ENCODE results near the gene CCR5.
"Not testable (repeated sequence)": the region's sequence is repeated elsewhere in the genome, so short reads cannot be mapped to it uniquely, and the experiment has no call there.

Gene CCR5

DNA sequence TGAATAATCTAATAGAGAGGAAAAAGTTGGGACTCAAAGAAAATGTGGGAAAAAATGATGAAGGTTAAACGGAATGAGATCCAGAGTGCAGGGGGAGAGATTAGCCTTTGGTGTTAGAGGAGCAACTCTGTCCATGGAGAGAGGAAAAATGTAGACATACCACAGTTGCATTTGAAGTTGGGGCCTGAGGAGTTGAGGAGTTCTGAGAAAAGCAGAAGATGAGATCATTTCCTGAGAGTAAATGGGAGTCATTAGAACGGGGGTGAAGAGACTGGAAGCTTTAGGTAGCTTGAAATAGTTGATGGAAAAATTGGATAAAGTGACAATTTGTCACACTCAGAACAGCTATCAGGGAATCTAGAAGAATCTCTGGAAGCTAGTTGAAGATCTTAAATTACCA is 28.8 kb downstream of the CCR5 start:
- no peak for DNase-seq (ENCODE audit: extremely low read depth, low read depth)

DNA sequence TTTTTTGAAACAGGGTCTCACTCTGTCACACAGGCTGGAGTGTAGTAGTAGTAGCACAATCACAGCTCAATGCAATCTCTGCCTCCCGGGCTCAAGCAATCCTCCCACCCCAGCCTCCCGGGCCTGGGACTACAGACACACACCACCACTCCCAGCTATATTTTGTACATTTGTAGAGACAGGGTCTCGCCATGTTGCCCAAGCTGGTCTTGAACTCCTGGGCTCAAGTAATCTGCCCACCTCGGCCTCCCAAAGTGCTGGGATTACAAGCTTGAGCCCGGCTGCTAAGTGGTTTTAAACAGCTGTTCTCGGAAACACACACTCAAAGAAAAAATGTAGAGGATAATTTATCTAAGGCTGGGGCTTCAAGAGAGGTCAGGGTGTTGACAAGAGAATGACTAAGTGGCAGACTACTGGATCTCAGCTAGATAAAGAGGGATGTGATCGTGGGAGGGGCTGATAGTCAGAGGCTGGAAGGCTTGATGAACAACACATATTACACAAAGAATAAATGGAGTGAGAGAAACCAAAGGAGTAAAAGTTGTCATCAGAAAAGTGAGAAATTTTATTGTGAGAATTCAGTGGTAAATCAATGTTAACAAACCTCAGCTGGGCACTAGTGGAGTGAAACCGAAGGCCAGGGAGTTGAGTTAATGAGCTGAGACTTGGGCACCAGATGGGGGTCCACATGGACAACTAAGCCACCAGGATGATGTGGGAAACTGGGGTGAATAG is 29.4 kb downstream of the CCR5 start:
- H3K4me3 ChIP-seq (replicated peaks; ENCODE audit: low read depth, low read length): no peak overlapping the region

More for the DNA sequence above, 28.8 kb downstream of the CCR5 start:
- TF ChIP-seq, protein P1, sequence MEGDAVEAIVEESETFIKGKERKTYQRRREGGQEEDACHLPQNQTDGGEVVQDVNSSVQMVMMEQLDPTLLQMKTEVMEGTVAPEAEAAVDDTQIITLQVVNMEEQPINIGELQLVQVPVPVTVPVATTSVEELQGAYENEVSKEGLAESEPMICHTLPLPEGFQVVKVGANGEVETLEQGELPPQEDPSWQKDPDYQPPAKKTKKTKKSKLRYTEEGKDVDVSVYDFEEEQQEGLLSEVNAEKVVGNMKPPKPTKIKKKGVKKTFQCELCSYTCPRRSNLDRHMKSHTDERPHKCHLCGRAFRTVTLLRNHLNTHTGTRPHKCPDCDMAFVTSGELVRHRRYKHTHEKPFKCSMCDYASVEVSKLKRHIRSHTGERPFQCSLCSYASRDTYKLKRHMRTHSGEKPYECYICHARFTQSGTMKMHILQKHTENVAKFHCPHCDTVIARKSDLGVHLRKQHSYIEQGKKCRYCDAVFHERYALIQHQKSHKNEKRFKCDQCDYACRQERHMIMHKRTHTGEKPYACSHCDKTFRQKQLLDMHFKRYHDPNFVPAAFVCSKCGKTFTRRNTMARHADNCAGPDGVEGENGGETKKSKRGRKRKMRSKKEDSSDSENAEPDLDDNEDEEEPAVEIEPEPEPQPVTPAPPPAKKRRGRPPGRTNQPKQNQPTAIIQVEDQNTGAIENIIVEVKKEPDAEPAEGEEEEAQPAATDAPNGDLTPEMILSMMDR (IDR thresholded peaks at IDR 0.05; ENCODE audit: low read depth, low read length, missing control alignments): no peak
- no peak overlapping the region for H3K4me3 ChIP-seq (replicated peaks; ENCODE audit: low read depth, low read length)

DNA sequence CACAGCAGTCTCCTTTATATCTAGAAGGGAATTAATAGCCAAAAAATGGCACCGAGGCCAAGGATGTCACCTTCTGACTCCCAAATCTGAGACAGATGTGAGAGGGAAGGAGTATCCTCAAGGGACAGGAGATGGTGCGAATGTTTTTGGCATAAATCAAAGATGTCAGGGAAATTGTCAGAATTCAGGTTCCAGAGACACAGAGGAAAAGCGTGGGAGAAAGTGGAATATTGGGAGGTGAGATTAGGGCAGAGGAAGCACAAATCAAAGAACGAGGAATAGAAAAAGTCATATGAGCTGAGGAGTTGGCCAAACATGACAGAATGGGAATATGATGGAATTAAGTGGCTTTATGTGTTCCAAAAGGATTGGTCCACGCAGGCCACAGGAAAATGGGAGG is 30.1 kb downstream of the CCR5 start:
- H3K4me3 ChIP-seq (replicated peaks; ENCODE audit: low read depth, low read length): no peak overlapping the region
- TF ChIP-seq, protein P1 (IDR thresholded peaks at IDR 0.05; ENCODE audit: low read depth, low read length, missing control alignments): no peak
- DNase-seq (ENCODE audit: extremely low read depth, low read depth): no peak

More for the DNA sequence above, 29.4 kb downstream of the CCR5 start:
- TF ChIP-seq, protein P1 (IDR thresholded peaks at IDR 0.05; ENCODE audit: low read depth, low read length, missing control alignments): no peak
- no peak for DNase-seq (ENCODE audit: extremely low read depth, low read depth)

DNA sequence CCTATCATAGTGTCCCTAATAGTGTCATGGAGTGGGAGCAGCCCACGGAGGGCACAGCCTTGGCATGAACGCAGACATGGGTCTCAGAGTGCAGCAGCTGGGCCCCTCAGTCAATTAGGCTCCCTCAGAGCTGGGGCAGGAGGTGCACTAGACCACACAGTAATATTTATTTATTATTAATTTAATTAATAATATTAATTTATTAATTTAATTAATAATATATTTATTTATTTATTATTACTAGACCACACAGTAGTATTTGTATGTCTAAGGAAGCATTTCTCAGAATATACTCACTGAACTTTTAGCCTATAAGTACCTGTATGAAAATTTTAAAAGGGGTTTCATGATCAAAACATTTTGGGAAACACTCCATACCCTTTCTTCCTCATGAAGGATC is 30.8 kb downstream of the CCR5 start:
- H3K4me3 ChIP-seq (replicated peaks; ENCODE audit: low read depth, low read length): no peak overlapping the region
- TF ChIP-seq, protein P1 (IDR thresholded peaks at IDR 0.05; ENCODE audit: low read depth, low read length, missing control alignments): no peak
- DNase-seq (ENCODE audit: extremely low read depth, low read depth): no peak

DNA sequence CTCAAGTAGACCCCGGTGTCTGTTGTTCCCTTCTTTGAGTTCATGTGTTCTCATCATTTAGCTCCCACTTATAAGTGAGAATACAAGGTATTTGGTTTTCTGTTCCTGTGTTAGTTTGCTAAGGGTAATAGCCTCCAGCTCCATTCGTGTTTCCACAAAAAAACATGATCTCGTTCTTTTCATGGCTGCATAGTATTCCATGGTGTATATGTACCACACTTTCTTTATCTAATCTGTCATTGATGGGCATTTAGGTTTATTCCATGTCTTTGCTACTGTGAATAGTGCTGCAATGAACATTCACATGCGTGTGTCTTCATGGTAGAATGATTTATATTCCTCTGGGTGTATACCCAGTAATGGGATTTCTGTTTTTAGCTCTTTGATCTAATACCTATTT is 32.2 kb downstream of the CCR5 start:
- DNase-seq (ENCODE audit: extremely low read depth, low read depth); H3K4me3 ChIP-seq (replicated peaks; ENCODE audit: low read depth, low read length): not testable (repeated sequence)

DNA sequence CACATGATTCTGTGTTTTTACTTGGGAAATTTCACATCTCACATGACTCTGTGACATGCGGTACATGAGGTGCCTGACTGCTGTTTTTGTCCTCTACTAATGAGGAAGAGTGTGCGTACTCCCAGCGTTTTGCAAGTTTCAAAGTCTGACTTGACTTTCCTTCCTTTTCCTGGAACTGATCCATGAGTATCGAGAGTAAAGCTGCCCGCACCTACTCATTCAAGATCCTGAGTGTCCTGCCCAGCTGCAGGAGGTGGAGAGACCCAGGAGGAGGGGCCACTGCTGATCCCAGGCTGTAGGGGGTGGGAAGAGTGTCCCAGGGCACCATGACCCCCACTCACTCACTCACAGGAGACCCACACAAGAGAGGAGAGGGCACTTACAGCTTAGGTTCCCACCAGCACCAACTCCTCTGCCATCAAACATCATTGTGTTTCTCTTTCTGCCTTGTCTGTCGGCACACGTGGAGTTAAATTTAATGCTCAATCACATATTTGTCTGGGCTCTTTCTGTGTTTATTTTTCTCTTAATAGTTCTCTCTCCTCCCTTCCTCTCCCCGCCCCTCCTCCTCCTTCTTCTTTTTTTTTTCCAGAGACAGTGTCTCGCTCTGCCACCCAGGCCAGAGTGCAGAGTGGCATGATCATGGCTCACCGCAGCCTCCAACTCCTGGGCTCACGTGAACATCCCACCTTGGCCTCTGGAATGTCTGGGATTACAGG is 34.7 kb downstream of the CCR5 start:
- no peak for DNase-seq (ENCODE audit: extremely low read depth, low read depth)
- TF ChIP-seq, protein P1 (IDR thresholded peaks at IDR 0.05; ENCODE audit: low read depth, low read length, missing control alignments): no peak
- no peak overlapping the region for H3K4me3 ChIP-seq (replicated peaks; ENCODE audit: low read depth, low read length)

DNA sequence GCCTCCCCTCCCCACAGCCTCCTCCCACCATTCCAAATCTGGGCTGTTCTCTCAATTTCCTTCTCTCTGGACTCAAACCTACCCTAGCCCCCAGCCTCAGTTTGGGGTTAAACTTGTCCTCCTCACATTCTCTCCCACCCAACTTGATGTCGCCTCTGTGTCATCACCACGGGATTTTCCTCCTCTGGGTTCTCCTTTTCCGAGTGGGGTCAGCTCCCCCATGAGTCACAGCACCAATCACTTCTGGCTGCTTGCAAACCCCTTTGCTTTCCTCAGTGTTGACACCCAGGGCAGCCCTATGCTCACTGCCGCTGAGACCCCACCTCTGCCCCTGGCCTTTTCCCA is 35.7 kb downstream of the CCR5 start:
- H3K4me3 ChIP-seq (replicated peaks; ENCODE audit: low read depth, low read length): no peak overlapping the region
- DNase-seq (ENCODE audit: extremely low read depth, low read depth): no peak
- TF ChIP-seq, protein P1 (IDR thresholded peaks at IDR 0.05; ENCODE audit: low read depth, low read length, missing control alignments): no peak

All from HFF-Myc (cell line).